GM19397 (cell line): Measurements from ENCODE around the gene TRIM6.
"Not testable (repeated sequence)": the region's sequence is repeated elsewhere in the genome, so short reads cannot be mapped to it uniquely, and the experiment has no call there.

ENCODE experiments used
- ATAC-seq: cut with Tn5 transposase; IDR thresholded peaks from one replicate; pipeline ENCODE4 v1.9.1; 2021; ENCODE audit warnings: mild to moderate bottlenecking, moderate library complexity; ENCODE audit not compliant: unreplicated experiment

Gene TRIM6

GRCh38 chr11:5603326-5603725 lies 6.9 kb downstream of the TRIM6 start:
- no peak for ATAC-seq

- ATAC-seq: no peak
Observed at GRCh38 chr11:5604896-5605295, 8.5 kb downstream of the TRIM6 start.

GRCh38 chr11:5605849-5606248 lies 9.4 kb downstream of the TRIM6 start:
- ATAC-seq: no peak

- no peak for ATAC-seq
Observed at GRCh38 chr11:5608808-5609207, 12.4 kb downstream of the TRIM6 start.

- no peak for ATAC-seq
Observed at GRCh38 chr11:5610446-5610845, 14.0 kb downstream of the TRIM6 start.

GRCh38 chr11:5611627-5612026 lies 15.2 kb downstream of the TRIM6 start:
- no peak for ATAC-seq

- ATAC-seq: no peak
Observed at GRCh38 chr11:5618807-5619206, 22.4 kb downstream of the TRIM6 start.

GRCh38 chr11:5620651-5621521 lies 24.4 kb downstream of the TRIM6 start:
- no peak for ATAC-seq

GRCh38 chr11:5621580-5621979 lies 25.1 kb downstream of the TRIM6 start:
- ATAC-seq: no peak

- no peak for ATAC-seq
Observed at GRCh38 chr11:5622802-5623201, 26.4 kb downstream of the TRIM6 start.

GRCh38 chr11:5624489-5625279 lies 28.2 kb downstream of the TRIM6 start, which contains the start of gene TRIM34:
TSS of gene TRIM34 (plus strand) at chr11:5625001. CDS start at chr11:5632332, 7,331 bp downstream.
- peak; percentile 93 for ATAC-seq

GRCh38 chr11:5625281-5625680 lies 28.8 kb downstream of the TRIM6 start:
- ATAC-seq: no peak

- ATAC-seq: no peak
Observed at GRCh38 chr11:5626196-5626595, 29.8 kb downstream of the TRIM6 start.

GRCh38 chr11:5631417-5631816 lies 35.0 kb downstream of the TRIM6 start:
- ATAC-seq: peak; percentile 9

- peak; percentile 92 for ATAC-seq
Observed at GRCh38 chr11:5631969-5632635, 35.7 kb downstream of the TRIM6 start.

GRCh38 chr11:5639953-5640352 lies 43.5 kb downstream of the TRIM6 start:
- ATAC-seq: no peak

GRCh38 chr11:5643585-5643984 lies 47.1 kb downstream of the TRIM6 start:
- no peak for ATAC-seq

- no peak for ATAC-seq
Observed at GRCh38 chr11:5646139-5646538, 49.7 kb downstream of the TRIM6 start.

- ATAC-seq: no peak
Observed at GRCh38 chr11:5655474-5655873, 59.0 kb downstream of the TRIM6 start.

- ATAC-seq: not testable (repeated sequence)
Observed at GRCh38 chr11:5656956-5657355, 60.5 kb downstream of the TRIM6 start.

- no peak for ATAC-seq
Observed at GRCh38 chr11:5658318-5658717, 61.9 kb downstream of the TRIM6 start.
